GM19467 (cell line): ENCODE results near the gene CAV3.
"Not testable (repeated sequence)": the region's sequence is repeated elsewhere in the genome, so short reads cannot be mapped to it uniquely, and the experiment has no call there.

Experiments used
- ATAC-seq: cut with Tn5 transposase; IDR thresholded peaks from one replicate; pipeline ENCODE4 v1.9.1; 2021; ENCODE audit warnings: mild to moderate bottlenecking, moderate library complexity; ENCODE audit not compliant: unreplicated experiment

The CAV3 gene

GRCh38 chr3:8733332-8734094 lies at the start of gene CAV3:
Gene CAV3, plus strand, starts transcription at chr3:8733802. Its CDS starts 75 bp downstream, at chr3:8733877.
- ATAC-seq: no peak

- not testable (repeated sequence) for ATAC-seq
Measured at GRCh38 chr3:8684992-8685391, 48.6 kb upstream of the CAV3 start.

GRCh38 chr3:8691295-8691694 lies 42.3 kb upstream of the CAV3 start:
- ATAC-seq: not testable (repeated sequence)

GRCh38 chr3:8702560-8702959 lies 31.0 kb upstream of the CAV3 start:
- no peak for ATAC-seq

GRCh38 chr3:8705575-8705974 lies 28.0 kb upstream of the CAV3 start:
- ATAC-seq: no peak

GRCh38 chr3:8709287-8709686 lies 24.3 kb upstream of the CAV3 start:
- no peak for ATAC-seq

GRCh38 chr3:8709801-8710507 lies 23.6 kb upstream of the CAV3 start:
- ATAC-seq: no peak

- no peak for ATAC-seq
Measured at GRCh38 chr3:8712045-8712907, 21.3 kb upstream of the CAV3 start.

GRCh38 chr3:8712908-8713255 lies 20.7 kb upstream of the CAV3 start:
- ATAC-seq: no peak

GRCh38 chr3:8713901-8714759 lies 19.5 kb upstream of the CAV3 start:
- peak; percentile 70 for ATAC-seq

- ATAC-seq: not testable (repeated sequence)
Measured at GRCh38 chr3:8715757-8716156, 17.8 kb upstream of the CAV3 start.

GRCh38 chr3:8722808-8723207 lies 10.8 kb upstream of the CAV3 start:
- ATAC-seq: no peak

- no peak for ATAC-seq
Measured at GRCh38 chr3:8723612-8724011, 10.0 kb upstream of the CAV3 start.

GRCh38 chr3:8724108-8724752 lies 9.4 kb upstream of the CAV3 start:
- ATAC-seq: no peak

- no peak for ATAC-seq
Measured at GRCh38 chr3:8727605-8728512, 5.7 kb upstream of the CAV3 start.

- no peak for ATAC-seq
Measured at GRCh38 chr3:8729479-8729878, 4.1 kb upstream of the CAV3 start.

GRCh38 chr3:8730656-8731055 lies 2.9 kb upstream of the CAV3 start:
- no peak for ATAC-seq

GRCh38 chr3:8732413-8732812 lies 1.2 kb upstream of the CAV3 start:
- ATAC-seq: no peak
